DND-41 (cell line): ENCODE measurements around the gene MACC1.

Experiments used
- ATAC-seq: fragments of 200-7000 bp; cut with Tn5 transposase; 3 replicates; pipeline ENCODE4 v1.9.1; 2021; ENCODE audit warnings: low read depth; ENCODE audit not compliant: insufficient read depth
- DNase-seq: peaks from one replicate; pipeline ENCODE4 v3.0.0-alpha.2; 2020
- H2AFZ ChIP-seq: 2 replicates; pipeline ENCODE4 v1.6.0; 2012; ENCODE audit warnings: low read depth, low read length
- H3K27ac ChIP-seq: 2 replicates; pipeline ENCODE4 v1.5.1; 2012; ENCODE audit warnings: low read length, inconsistent platforms
- H3K27me3 ChIP-seq: fragments of 200-600 bp; sonication (generic); 2 replicates; pipeline ENCODE4 v1.6.0; 2012; ENCODE audit warnings: low read length, mild to moderate bottlenecking, inconsistent platforms; ENCODE audit not compliant: insufficient read depth, poor library complexity
- H3K36me3 ChIP-seq: 2 replicates; pipeline ENCODE4 v1.5.1; 2012; ENCODE audit warnings: low read length, inconsistent platforms; ENCODE audit not compliant: insufficient read depth
- H3K4me1 ChIP-seq: 2 replicates; pipeline ENCODE4 v1.5.1; 2012; ENCODE audit warnings: mild to moderate bottlenecking, low read length; ENCODE audit not compliant: insufficient read depth
- H3K4me2 ChIP-seq: 2 replicates; pipeline ENCODE4 v1.6.0; 2012; ENCODE audit warnings: mild to moderate bottlenecking, moderate library complexity, low read length, inconsistent platforms; ENCODE audit not compliant: insufficient read depth
- H3K4me3 ChIP-seq, 2 experiments: fragments of 200-600 bp in 1 of 2; shearing (Covaris generic) in 1 of 2; 2 replicates each; pipeline ENCODE4 v1.5.1; 2012 to 2016; ENCODE audit warnings: inconsistent platforms in 2 of 2, low read length in 2 of 2, mild to moderate bottlenecking in 2 of 2, low read depth in 1 of 2, moderate library complexity in 1 of 2
- H3K79me2 ChIP-seq: 2 replicates; pipeline ENCODE4 v1.6.0; 2012; ENCODE audit warnings: low read length, inconsistent platforms; ENCODE audit not compliant: insufficient read depth
- H3K9ac ChIP-seq: 2 replicates; pipeline ENCODE4 v1.6.0; 2012; ENCODE audit warnings: low read depth, mild to moderate bottlenecking, inconsistent platforms, low read length, moderate library complexity
- H3K9me3 ChIP-seq: 2 replicates; pipeline ENCODE4 v1.5.1; 2012; ENCODE audit warnings: low read length, moderate library complexity, mild to moderate bottlenecking, inconsistent platforms; ENCODE audit not compliant: insufficient read depth, severe bottlenecking
- H4K20me1 ChIP-seq: 2 replicates; pipeline ENCODE4 v1.6.0; 2012; ENCODE audit warnings: low read length; ENCODE audit not compliant: insufficient read depth
- CTCF ChIP-seq: IDR thresholded peaks from 2 replicates; pipeline ENCODE4 v1.5.1; 2012; ENCODE audit warnings: borderline replicate concordance, low read length, moderate library complexity, mild to moderate bottlenecking; ENCODE audit not compliant: poor library complexity, severe bottlenecking; ENCODE audit errors: extremely low read depth
- EZH2 ChIP-seq: IDR thresholded peaks from 3 replicates; pipeline ENCODE4 v1.6.1; 2012; ENCODE audit warnings: borderline replicate concordance, low read depth, mild to moderate bottlenecking, moderate library complexity, low read length, inconsistent platforms; ENCODE audit not compliant: severe bottlenecking

MACC1 gene

GRCh38 chr7:20257212-20257611, 40.0 kb upstream of the MACC1 start:
- DNase-seq = no peak
- Histone ChIP-seq H3K27me3 (no peaks in the 10 kb centered on the region), H3K4me1 (no peaks in the 10 kb centered on the region), H3K79me2 (no peaks in the 10 kb centered on the region), H3K9ac (no peak overlapping the region), H3K4me3 (no peak overlapping the region), H3K9me3 (no peaks in the 10 kb centered on the region), H3K4me2 (no peak overlapping the region), H3K36me3 (no peaks in the 10 kb centered on the region), H2AFZ (no peak overlapping the region), H3K27ac (no peak overlapping the region), H4K20me1 (no peaks in the 10 kb centered on the region)
- TF ChIP-seq CTCF (no peak), EZH2 (no peak)
- no peak for ATAC-seq

- Histone ChIP-seq H3K9me3 (no peaks in the 10 kb centered on the region), H3K4me3 (no peak overlapping the region), H3K27me3 (no peaks in the 10 kb centered on the region), H2AFZ (no peak overlapping the region), H3K36me3 (no peaks in the 10 kb centered on the region), H3K4me2 (no peak overlapping the region), H3K4me1 (no peaks in the 10 kb centered on the region), H3K79me2 (no peaks in the 10 kb centered on the region), H3K27ac (no peak overlapping the region), H4K20me1 (no peaks in the 10 kb centered on the region), H3K9ac (no peak overlapping the region)
- ATAC-seq (no peak), DNase-seq (no peak)
- TF ChIP-seq CTCF = no peak
- no peak for TF ChIP-seq EZH2
These were observed 32.7 kb upstream of the MACC1 start for GRCh38 chr7:20249920-20250319.

- no peak overlapping the region for H3K4me2 ChIP-seq
These were observed 32.2 kb upstream of the MACC1 start for GRCh38 chr7:20249376-20249775.

More at GRCh38 chr7:20249376-20249775, 32.2 kb upstream of the MACC1 start:
- no peaks in the 10 kb centered on the region for H4K20me1 ChIP-seq
- H3K9me3 ChIP-seq = no peaks in the 10 kb centered on the region
- H3K36me3 ChIP-seq = no peaks in the 10 kb centered on the region
- H2AFZ ChIP-seq = no peak overlapping the region
- TF ChIP-seq EZH2 (no peak), CTCF (no peak)
- ATAC-seq (no peak), DNase-seq (no peak)
- H3K27me3 ChIP-seq = no peaks in the 10 kb centered on the region
- H3K9ac ChIP-seq = no peak overlapping the region
- H3K79me2 ChIP-seq = no peaks in the 10 kb centered on the region
- no peaks in the 10 kb centered on the region for H3K4me1 ChIP-seq
- no peak overlapping the region for H3K4me3 ChIP-seq
- no peak overlapping the region for H3K27ac ChIP-seq
